ENCODE results near the gene ARID1B.

Gene ARID1B

GRCh38 chr6:157171801-157172200 is 394.6 kb downstream of the ARID1B start:
- intact Hi-C loops (cut with micrococcal nuclease) = no loop called here
- Mint-ChIP-seq H3K27ac (no peak overlapping the region), H3K4me1 (ENCODE audit: low read depth) (peaks cover 6% of the 10 kb centered on the region), H3K9me3 (no peaks in the 10 kb centered on the region), H3K4me3 (no peak overlapping the region), H3K36me3 (ENCODE audit: low read depth) (peaks cover 63% of the 10 kb centered on the region), H3K27me3 (no peaks in the 10 kb centered on the region)

GRCh38 chr6:157172231-157172701 is 395.1 kb downstream of the ARID1B start:
- intact Hi-C loops (cut with micrococcal nuclease) = no loop called here
- peaks cover 59% of the 10 kb centered on the region for H3K36me3 Mint-ChIP-seq (ENCODE audit: low read depth)
- H3K4me1 Mint-ChIP-seq (ENCODE audit: low read depth) = peaks cover 6% of the 10 kb centered on the region
- H3K27me3 Mint-ChIP-seq = no peaks in the 10 kb centered on the region
- no peaks in the 10 kb centered on the region for H3K9me3 Mint-ChIP-seq
- H3K4me3 Mint-ChIP-seq = no peak overlapping the region
- no peak overlapping the region for H3K27ac Mint-ChIP-seq

- peaks cover 52% of the 10 kb centered on the region for H3K36me3 Mint-ChIP-seq (ENCODE audit: low read depth)
- intact Hi-C loops (cut with micrococcal nuclease) = no loop called here
- no peaks in the 10 kb centered on the region for H3K27me3 Mint-ChIP-seq
- peaks cover 6% of the 10 kb centered on the region for H3K4me1 Mint-ChIP-seq (ENCODE audit: low read depth)
- no peaks in the 10 kb centered on the region for H3K9me3 Mint-ChIP-seq
- no peak overlapping the region for H3K27ac Mint-ChIP-seq
- no peak overlapping the region for H3K4me3 Mint-ChIP-seq
Measured at GRCh38 chr6:157172830-157173536, 395.8 kb downstream of the ARID1B start.

- peaks cover 6% of the 10 kb centered on the region for H3K4me1 Mint-ChIP-seq (ENCODE audit: low read depth)
- H3K27me3 Mint-ChIP-seq = no peaks in the 10 kb centered on the region
- H3K36me3 Mint-ChIP-seq (ENCODE audit: low read depth) = peaks cover 44% of the 10 kb centered on the region
- H3K4me3 Mint-ChIP-seq = no peak overlapping the region
- no peak overlapping the region for H3K27ac Mint-ChIP-seq
- no peaks in the 10 kb centered on the region for H3K9me3 Mint-ChIP-seq
- intact Hi-C loops (cut with micrococcal nuclease) = no loop called here
Measured at GRCh38 chr6:157173776-157174175, 396.6 kb downstream of the ARID1B start.

GRCh38 chr6:157174731-157175130 is 397.6 kb downstream of the ARID1B start:
- no peaks in the 10 kb centered on the region for H3K27me3 Mint-ChIP-seq
- H3K9me3 Mint-ChIP-seq = no peaks in the 10 kb centered on the region
- H3K4me1 Mint-ChIP-seq (ENCODE audit: low read depth) = peaks cover 6% of the 10 kb centered on the region
- intact Hi-C loops (cut with micrococcal nuclease) = no loop called here
- no peak overlapping the region for H3K4me3 Mint-ChIP-seq
- H3K36me3 Mint-ChIP-seq (ENCODE audit: low read depth) = peaks cover 34% of the 10 kb centered on the region
- no peak overlapping the region for H3K27ac Mint-ChIP-seq

GRCh38 chr6:157177731-157178336 is 400.7 kb downstream of the ARID1B start:
- no peaks in the 10 kb centered on the region for H3K9me3 Mint-ChIP-seq
- H3K36me3 Mint-ChIP-seq (ENCODE audit: low read depth) = peaks cover 38% of the 10 kb centered on the region
- intact Hi-C loops (cut with micrococcal nuclease) = no loop called here
- no peak overlapping the region for H3K27ac Mint-ChIP-seq
- no peaks in the 10 kb centered on the region for H3K27me3 Mint-ChIP-seq
- H3K4me3 Mint-ChIP-seq = no peak overlapping the region
- H3K4me1 Mint-ChIP-seq (ENCODE audit: low read depth) = no peaks in the 10 kb centered on the region

GRCh38 chr6:157181649-157182048 is 404.5 kb downstream of the ARID1B start:
- no peak overlapping the region for H3K27ac Mint-ChIP-seq
- peaks cover 60% of the 10 kb centered on the region for H3K36me3 Mint-ChIP-seq (ENCODE audit: low read depth)
- no peaks in the 10 kb centered on the region for H3K27me3 Mint-ChIP-seq
- H3K4me3 Mint-ChIP-seq = no peak overlapping the region
- intact Hi-C loops (cut with micrococcal nuclease) = no loop called here
- H3K4me1 Mint-ChIP-seq (ENCODE audit: low read depth) = no peaks in the 10 kb centered on the region
- H3K9me3 Mint-ChIP-seq = no peaks in the 10 kb centered on the region

- Mint-ChIP-seq H3K27me3 (no peaks in the 10 kb centered on the region), H3K4me3 (no peak overlapping the region), H3K27ac (no peak overlapping the region), H3K36me3 (ENCODE audit: low read depth) (peaks cover 67% of the 10 kb centered on the region), H3K9me3 (no peaks in the 10 kb centered on the region), H3K4me1 (ENCODE audit: low read depth) (no peaks in the 10 kb centered on the region)
- intact Hi-C loops (cut with micrococcal nuclease) = no loop called here
Measured at GRCh38 chr6:157182503-157183264, 405.5 kb downstream of the ARID1B start.

- intact Hi-C loops (cut with micrococcal nuclease) = loop anchor here (2.0 kb wide), 1 partner anchor 150 kb away; no protein-coding TSS in a partner anchor
- H3K4me3 Mint-ChIP-seq = no peak overlapping the region
- H3K36me3 Mint-ChIP-seq (ENCODE audit: low read depth) = peaks cover 70% of the 10 kb centered on the region
- H3K9me3 Mint-ChIP-seq = no peaks in the 10 kb centered on the region
- H3K4me1 Mint-ChIP-seq (ENCODE audit: low read depth) = no peaks in the 10 kb centered on the region
- H3K27ac Mint-ChIP-seq = peak overlapping the region; percentile 11
- no peaks in the 10 kb centered on the region for H3K27me3 Mint-ChIP-seq
Measured at GRCh38 chr6:157184202-157185015, 407.2 kb downstream of the ARID1B start.

- no peaks in the 10 kb centered on the region for H3K4me1 Mint-ChIP-seq (ENCODE audit: low read depth)
- no peak overlapping the region for H3K4me3 Mint-ChIP-seq
- H3K27me3 Mint-ChIP-seq = no peaks in the 10 kb centered on the region
- H3K36me3 Mint-ChIP-seq (ENCODE audit: low read depth) = peaks cover 78% of the 10 kb centered on the region
- intact Hi-C loops (cut with micrococcal nuclease) = loop anchor here (2.0 kb wide), 1 partner anchor 150 kb away; no protein-coding TSS in a partner anchor
- H3K9me3 Mint-ChIP-seq = no peaks in the 10 kb centered on the region
- peak overlapping the region; percentile 11 for H3K27ac Mint-ChIP-seq
Measured at GRCh38 chr6:157185171-157185570, 408.0 kb downstream of the ARID1B start.

- Mint-ChIP-seq H3K4me1 (ENCODE audit: low read depth) (no peaks in the 10 kb centered on the region), H3K9me3 (no peaks in the 10 kb centered on the region), H3K27me3 (no peaks in the 10 kb centered on the region), H3K27ac (no peak overlapping the region), H3K36me3 (ENCODE audit: low read depth) (peaks cover 81% of the 10 kb centered on the region), H3K4me3 (no peak overlapping the region)
- intact Hi-C loops (cut with micrococcal nuclease) = loop anchor here (2.0 kb wide), 1 partner anchor 151 kb away; no protein-coding TSS in a partner anchor
Measured at GRCh38 chr6:157185986-157186385, 408.8 kb downstream of the ARID1B start.

GRCh38 chr6:157186785-157187181 is 409.6 kb downstream of the ARID1B start:
- H3K4me1 Mint-ChIP-seq (ENCODE audit: low read depth) = no peaks in the 10 kb centered on the region
- H3K27me3 Mint-ChIP-seq = no peaks in the 10 kb centered on the region
- H3K27ac Mint-ChIP-seq = no peak overlapping the region
- no peaks in the 10 kb centered on the region for H3K9me3 Mint-ChIP-seq
- intact Hi-C loops (cut with micrococcal nuclease) = no loop called here
- H3K36me3 Mint-ChIP-seq (ENCODE audit: low read depth) = peaks cover 83% of the 10 kb centered on the region
- H3K4me3 Mint-ChIP-seq = no peak overlapping the region

GRCh38 chr6:157187182-157188083 is 410.3 kb downstream of the ARID1B start:
- H3K4me1 Mint-ChIP-seq (ENCODE audit: low read depth) = no peaks in the 10 kb centered on the region
- peaks cover 83% of the 10 kb centered on the region for H3K36me3 Mint-ChIP-seq (ENCODE audit: low read depth)
- H3K4me3 Mint-ChIP-seq = no peak overlapping the region
- no peaks in the 10 kb centered on the region for H3K9me3 Mint-ChIP-seq
- no peaks in the 10 kb centered on the region for H3K27me3 Mint-ChIP-seq
- intact Hi-C loops (cut with micrococcal nuclease) = no loop called here
- no peak overlapping the region for H3K27ac Mint-ChIP-seq
